Uterus (tissue), 2 donors: ENCODE results near the gene IFITM10.

Source experiments
- CTCF ChIP-seq, 4 experiments: fragments of 200-600 bp in 2 of 4; fragments of 450-650 bp in 2 of 4; sonication (generic) in 2 of 4; IDR thresholded peaks; one replicate each; pipeline ENCODE4 v1.5.1; 2016 to 2019; ENCODE audit warnings: antibody characterized with exemption in 4 of 4, mild to moderate bottlenecking in 2 of 4, moderate library complexity in 1 of 4
- POLR2A ChIP-seq, 2 donors: fragments of 450-650 bp; IDR thresholded peaks; one replicate each; pipeline ENCODE4 v1.6.1; 2016; ENCODE audit warnings: antibody characterized with exemption in 2 of 2, mild to moderate bottlenecking in 1 of 2, moderate library complexity in 1 of 2

GRCh38 chr11:1737080-1737757 lies 13.2 kb downstream of the IFITM10 start:
- TF ChIP-seq CTCF (IDR thresholded peaks at IDR 0.05) (no peak), POLR2A (IDR thresholded peaks at IDR 0.05) (no peak)
